ENCODE results near the gene CASQ1.

Gene CASQ1

GRCh38 chr1:160178731-160179130, 11.6 kb upstream of the CASQ1 start:
- TF ChIP-seq ZNF843 (tag by site-specific recombination; IDR thresholded peaks at IDR 0.05) (no peak), ZSCAN16 (tag by site-specific recombination; IDR thresholded peaks at IDR 0.05) (no peak), ZBTB21 (tag by site-specific recombination; IDR thresholded peaks at IDR 0.05) (no peak), KLF1 (tag by site-specific recombination; IDR thresholded peaks at IDR 0.05) (no peak), HOXD13 (CRISPR knock-in tag; IDR thresholded peaks at IDR 0.05; ENCODE audit: borderline replicate concordance) (no peak), ZNF791 (tag by site-specific recombination; IDR thresholded peaks at IDR 0.05) (no peak), ZNF202 (tag by site-specific recombination; IDR thresholded peaks at IDR 0.05; ENCODE audit: borderline replicate concordance) (no peak), BCL6B (tag by site-specific recombination; IDR thresholded peaks at IDR 0.05) (no peak), ZSCAN4 (tag by site-specific recombination; IDR thresholded peaks at IDR 0.05) (no peak), ZNF692 (tag by site-specific recombination; IDR thresholded peaks at IDR 0.05) (no peak), GFI1B (tag by site-specific recombination; IDR thresholded peaks at IDR 0.05) (no peak), ZNF623 (tag by site-specific recombination; IDR thresholded peaks at IDR 0.05) (no peak), ZNF76 (tag by site-specific recombination; IDR thresholded peaks at IDR 0.05; ENCODE audit: borderline replicate concordance, low read depth) (no peak), ZNF837 (tag by site-specific recombination; IDR thresholded peaks at IDR 0.05) (no peak), ZNF391 (tag by site-specific recombination; IDR thresholded peaks at IDR 0.05; ENCODE audit: borderline replicate concordance, low read depth) (no peak), ZNF274 (IDR thresholded peaks at IDR 0.05; ENCODE audit: low read length) (no peak), ZNF274 (tag by site-specific recombination; IDR thresholded peaks at IDR 0.05; ENCODE audit: borderline replicate concordance) (no peak), ZNF426 (tag by site-specific recombination; IDR thresholded peaks at IDR 0.05) (no peak), ZFP37 (tag by site-specific recombination; IDR thresholded peaks at IDR 0.05) (no peak)
- TF ChIP-seq, protein P1, sequence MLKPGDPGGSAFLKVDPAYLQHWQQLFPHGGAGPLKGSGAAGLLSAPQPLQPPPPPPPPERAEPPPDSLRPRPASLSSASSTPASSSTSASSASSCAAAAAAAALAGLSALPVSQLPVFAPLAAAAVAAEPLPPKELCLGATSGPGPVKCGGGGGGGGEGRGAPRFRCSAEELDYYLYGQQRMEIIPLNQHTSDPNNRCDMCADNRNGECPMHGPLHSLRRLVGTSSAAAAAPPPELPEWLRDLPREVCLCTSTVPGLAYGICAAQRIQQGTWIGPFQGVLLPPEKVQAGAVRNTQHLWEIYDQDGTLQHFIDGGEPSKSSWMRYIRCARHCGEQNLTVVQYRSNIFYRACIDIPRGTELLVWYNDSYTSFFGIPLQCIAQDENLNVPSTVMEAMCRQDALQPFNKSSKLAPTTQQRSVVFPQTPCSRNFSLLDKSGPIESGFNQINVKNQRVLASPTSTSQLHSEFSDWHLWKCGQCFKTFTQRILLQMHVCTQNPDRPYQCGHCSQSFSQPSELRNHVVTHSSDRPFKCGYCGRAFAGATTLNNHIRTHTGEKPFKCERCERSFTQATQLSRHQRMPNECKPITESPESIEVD (tag by site-specific recombination; IDR thresholded peaks at IDR 0.05): no peak
- TF ChIP-seq, protein P2, sequence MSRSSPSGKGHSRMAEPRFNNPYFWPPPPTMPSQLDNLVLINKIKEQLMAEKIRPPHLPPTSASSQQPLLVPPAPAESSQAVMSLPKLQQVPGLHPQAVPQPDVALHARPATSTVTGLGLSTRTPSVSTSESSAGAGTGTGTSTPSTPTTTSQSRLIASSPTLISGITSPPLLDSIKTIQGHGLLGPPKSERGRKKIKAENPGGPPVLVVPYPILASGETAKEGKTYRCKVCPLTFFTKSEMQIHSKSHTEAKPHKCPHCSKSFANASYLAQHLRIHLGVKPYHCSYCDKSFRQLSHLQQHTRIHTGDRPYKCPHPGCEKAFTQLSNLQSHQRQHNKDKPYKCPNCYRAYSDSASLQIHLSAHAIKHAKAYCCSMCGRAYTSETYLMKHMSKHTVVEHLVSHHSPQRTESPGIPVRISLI (tag by site-specific recombination; IDR thresholded peaks at IDR 0.05): no peak
- POLR2A ChIA-PET: interaction anchor here (1.1 kb wide), 1 partner anchor 113 kb away, joined by 3 read pairs; no protein-coding TSS in a partner anchor
- CTCF ChIA-PET: interaction anchor here (0.9 to 2.4 kb wide), 3 partner anchors 14 to 87 kb away, joined by 3 to 13 read pairs (median 3); no protein-coding TSS in a partner anchor

More at GRCh38 chr1:160178731-160179130, 11.6 kb upstream of the CASQ1 start:
- Histone ChIP-seq H3K36me3 (ENCODE audit: control insufficient read depth in 2 of 2, insufficient read depth in 1 of 2, low read length in 2 of 2) (no peaks in the 10 kb centered on the region), H3K4me3 (ENCODE audit: low read depth, low read length) (no peak overlapping the region), H3K4me1 (ENCODE audit: control insufficient read depth, insufficient read depth, low read length) (no peaks in the 10 kb centered on the region), H3K27ac (ENCODE audit: extremely low read depth, low read depth, low read length) (no peak overlapping the region), H3K9me3 (ENCODE audit: control insufficient read depth, insufficient read depth, low read depth, low read length) (no peaks in the 10 kb centered on the region)

Measured in HEK293 (cell line).